NCI-H460 (cell line): Measurements from ENCODE around the gene JAML. TPM values are rescaled to one million over a fixed set of nuclear protein-coding genes. Genes with fewer than 3 reads are reported as not detected.

Source experiments
- DNase-seq: peaks from one replicate; pipeline ENCODE4 v3.0.0-alpha.2; 2016; ENCODE audit warnings: low read depth; ENCODE audit errors: extremely low read depth
- total RNA-seq: library from RNA; depleted of rRNA; stranded (reverse); fragments of >200 nt; shearing (Covaris generic); gene quantifications from 2 replicates; pipeline ENCODE4 v1.2.3, GENCODE V29; 2014

Gene JAML
- total RNA-seq, 1 experiment from 2014 or later, result not detected

- DNase-seq, result no peak
Observed at GRCh38 chr11:118240999-118241763, 16.4 kb upstream of the JAML start.

- no peak for DNase-seq
Observed at GRCh38 chr11:118239509-118240205, 14.8 kb upstream of the JAML start.

DNA sequence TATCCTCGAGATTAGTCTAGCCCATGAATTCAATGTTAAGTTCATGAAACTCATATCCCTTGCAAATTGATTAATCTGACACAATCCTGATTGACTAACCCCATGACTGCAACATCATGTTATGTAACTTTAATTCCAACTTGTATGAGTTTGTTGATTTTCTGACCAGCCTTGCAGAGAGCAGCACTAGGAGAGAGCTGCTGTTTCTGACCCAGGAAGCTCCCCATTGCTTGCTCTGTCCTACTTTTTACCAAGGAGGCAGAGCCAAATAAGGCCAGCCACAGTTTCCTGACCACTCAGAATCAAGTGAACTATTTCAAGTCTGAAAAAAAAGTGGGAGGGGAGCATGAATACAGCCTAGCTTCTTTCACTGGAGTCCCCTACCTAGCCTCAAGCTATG lies 14.1 kb upstream of the JAML start:
- no peak for DNase-seq

- DNase-seq, result no peak
Observed at GRCh38 chr11:118238421-118238820, 13.6 kb upstream of the JAML start.

DNA sequence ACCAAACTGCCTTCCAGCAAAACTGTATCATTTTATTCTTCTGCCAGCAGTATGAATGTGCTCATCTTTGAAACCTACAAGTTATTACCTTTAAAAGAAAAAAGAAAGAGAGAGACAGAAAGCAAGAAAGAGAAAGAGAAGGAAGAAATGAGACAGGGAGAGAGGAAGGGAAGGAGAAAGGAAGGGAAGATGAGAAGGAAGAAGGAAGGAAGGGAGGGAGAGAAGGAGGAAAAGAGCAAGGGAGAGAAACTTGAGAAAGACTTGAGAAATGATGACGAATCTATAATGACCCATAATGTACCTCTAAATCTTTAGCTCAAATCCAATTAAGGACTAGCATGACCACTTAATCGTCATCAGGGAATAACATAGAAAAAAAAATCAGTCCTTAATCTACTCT lies 11.4 kb upstream of the JAML start:
- no peak for DNase-seq

GRCh38 chr11:118234833-118235232 lies 10.0 kb upstream of the JAML start:
- DNase-seq, result no peak

- no peak for DNase-seq
Observed at GRCh38 chr11:118233850-118234249, 9.0 kb upstream of the JAML start.

- no peak for DNase-seq
Observed at GRCh38 chr11:118233377-118233776, 8.6 kb upstream of the JAML start.

GRCh38 chr11:118232659-118233058 lies 7.8 kb upstream of the JAML start:
- no peak for DNase-seq

GRCh38 chr11:118231461-118231860 lies 6.7 kb upstream of the JAML start:
- no peak for DNase-seq

- DNase-seq, result no peak
Observed at GRCh38 chr11:118230088-118230487, 5.3 kb upstream of the JAML start.

DNA sequence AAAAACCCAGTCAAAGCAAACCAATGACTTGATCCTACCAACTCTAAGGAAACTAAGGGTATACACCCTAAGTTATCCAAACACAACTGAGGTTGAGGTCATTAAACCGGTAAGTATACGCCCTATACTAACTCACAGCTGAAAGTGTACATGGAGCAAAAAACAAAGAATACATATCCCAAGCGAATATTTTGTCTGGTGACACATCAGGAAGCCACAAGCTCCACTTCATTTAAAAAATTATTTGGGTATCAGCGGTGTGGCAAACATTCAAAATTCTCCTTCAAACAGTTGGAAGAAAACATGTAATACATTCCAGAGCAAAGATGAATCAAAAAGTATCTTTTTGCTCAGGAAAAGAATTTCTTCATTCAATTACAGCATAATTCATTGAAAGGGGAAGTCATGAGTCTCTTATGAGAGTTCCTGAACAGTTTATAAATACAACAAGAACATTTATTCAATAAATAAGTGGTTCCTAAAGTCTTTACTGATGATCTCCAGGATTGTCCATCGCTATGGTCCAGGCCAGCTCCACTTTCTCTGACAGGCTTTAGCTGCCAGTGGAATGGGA lies 4.5 kb upstream of the JAML start:
- no peak for DNase-seq

GRCh38 chr11:118227865-118228785 lies 3.3 kb upstream of the JAML start:
- no peak for DNase-seq

DNA sequence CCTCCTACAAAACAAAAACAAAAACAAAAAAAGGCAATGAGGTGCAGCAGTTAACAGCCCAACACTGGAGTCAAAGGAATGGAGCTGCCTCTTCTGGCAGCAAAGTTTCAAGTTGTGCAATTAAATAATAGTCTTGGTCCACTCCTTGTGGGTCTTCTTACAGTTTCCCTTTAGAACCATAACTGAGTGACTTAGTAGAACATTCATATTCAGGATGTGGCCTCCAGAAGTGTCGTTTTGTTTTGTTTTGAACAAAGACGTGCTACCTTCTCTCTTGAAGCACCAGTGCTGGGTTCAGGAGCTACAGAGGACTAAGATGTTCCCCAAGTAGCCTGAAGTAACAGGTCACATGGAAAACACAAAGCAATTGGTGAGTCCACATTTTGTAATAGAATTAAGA lies 2.0 kb upstream of the JAML start:
- DNase-seq, result no peak

GRCh38 chr11:118226296-118226695 lies 1.5 kb upstream of the JAML start:
- DNase-seq, result no peak

- DNase-seq, result no peak
Observed at GRCh38 chr11:118223992-118224391, 819 bp downstream of the JAML start.

- no peak for DNase-seq
Observed at GRCh38 chr11:118223570-118223969, 1.2 kb downstream of the JAML start.

DNA sequence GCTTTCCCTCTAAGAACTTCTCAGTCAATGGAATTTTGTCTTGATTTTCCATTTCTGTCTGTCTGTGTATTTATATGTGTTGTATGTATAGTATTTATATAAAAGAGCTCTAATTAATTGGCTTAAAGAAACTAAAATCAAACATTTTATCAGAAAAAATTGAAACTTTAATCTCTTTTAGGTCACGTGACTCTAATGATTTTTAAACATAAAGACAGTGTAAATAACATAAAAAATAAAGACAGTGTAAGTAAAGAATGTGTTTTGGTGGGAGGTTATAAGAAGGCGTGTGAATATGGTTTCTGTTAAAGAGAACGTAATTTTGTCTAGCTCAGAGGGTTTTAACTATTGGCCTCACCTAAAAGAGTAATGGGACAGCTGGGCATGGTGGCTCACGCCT lies 2.4 kb downstream of the JAML start:
- DNase-seq, result no peak

DNA sequence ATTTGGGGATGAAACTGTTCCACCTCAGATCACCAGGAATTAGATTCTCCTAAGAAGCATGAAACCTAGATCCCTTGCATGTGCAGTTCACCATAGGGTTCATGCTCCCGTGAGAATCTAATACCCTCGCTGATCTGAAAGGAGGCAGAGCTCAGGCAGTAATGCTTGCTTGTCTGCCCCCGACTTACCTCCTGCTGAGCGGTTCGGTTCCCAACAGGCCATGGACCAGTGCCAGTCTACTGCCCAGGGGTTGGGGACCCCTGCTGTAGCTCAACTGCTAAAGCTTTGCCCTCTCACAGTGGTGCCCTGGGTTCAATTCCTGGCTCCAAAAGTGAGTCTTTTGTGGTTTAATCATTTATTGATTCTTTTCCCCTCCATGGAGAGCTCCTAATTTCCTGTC lies 3.4 kb downstream of the JAML start:
- no peak for DNase-seq

DNA sequence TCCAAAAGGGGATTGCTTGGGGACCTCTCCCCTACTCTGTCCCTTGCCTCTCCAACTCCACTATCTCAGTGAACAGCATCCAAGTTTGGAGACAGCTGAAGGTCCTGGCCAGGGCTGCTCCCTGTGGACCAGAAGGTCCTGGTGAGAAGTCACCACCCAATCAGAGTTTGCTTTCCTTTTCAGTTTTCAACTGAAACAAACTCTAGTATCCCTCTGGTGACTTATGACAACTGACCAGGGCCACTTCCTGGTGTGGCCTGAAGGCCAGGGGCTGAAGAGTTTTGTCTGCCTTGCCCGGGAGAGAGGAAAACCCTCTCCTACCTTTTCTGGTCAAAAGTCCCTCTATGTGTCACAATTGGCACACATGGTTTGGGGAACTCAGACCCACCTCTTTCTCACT lies 5.1 kb downstream of the JAML start:
- no peak for DNase-seq

DNA sequence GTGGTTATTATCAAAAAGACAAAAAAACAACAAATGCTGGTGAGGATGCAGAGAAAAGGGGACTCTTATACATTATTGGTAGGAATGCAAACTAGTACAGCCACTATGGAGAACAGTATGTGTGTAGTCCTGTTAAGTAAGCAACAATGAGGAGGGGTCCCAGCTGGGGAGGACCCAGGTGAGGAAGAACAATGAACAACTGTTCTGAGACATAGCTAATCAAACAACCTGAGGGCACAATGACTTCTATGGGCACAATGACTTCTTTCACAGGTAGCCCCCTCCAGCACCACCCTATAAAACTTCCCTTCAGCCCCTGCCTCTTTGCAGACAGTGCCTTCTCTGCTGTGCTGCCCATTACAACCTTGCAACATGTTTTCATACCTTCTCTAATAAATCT lies 5.6 kb downstream of the JAML start:
- DNase-seq, result no peak
